ENCODE measurements around the gene BPIFB3. TPM values are rescaled to one million over a fixed set of nuclear protein-coding genes. Genes with fewer than 3 reads are reported as not detected.

The BPIFB3 gene
- total and polyA plus RNA-seq, 2 of the 13 experiments (the other 11 are each of a cell fraction or from before 2014, with no cell fraction given) = 0.09 TPM; not detected in 1

DNA sequence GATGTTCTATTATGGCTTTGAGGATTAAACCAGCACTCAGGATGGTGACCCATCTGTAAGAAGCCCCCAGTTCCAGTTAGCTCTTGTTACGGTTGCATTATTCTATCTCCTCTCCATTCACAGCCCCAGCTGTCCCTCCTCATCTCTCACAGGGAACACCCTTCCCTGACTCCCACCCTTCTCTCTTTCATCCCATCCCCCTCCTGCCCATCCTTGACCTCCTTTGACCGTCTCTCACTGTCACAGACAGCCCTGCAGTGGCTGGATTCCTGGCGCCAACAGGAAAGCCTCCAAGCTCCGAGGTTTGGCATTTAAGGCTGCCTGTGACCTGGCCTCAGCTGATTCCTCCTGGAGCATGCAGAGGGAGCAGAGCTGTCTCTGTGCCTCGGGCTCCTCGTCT, 21.6 kb downstream of the BPIFB3 start:
- Histone ChIP-seq H3K9me3 (ENCODE audit: low read length) (no peaks in the 10 kb centered on the region), H3K27ac (ENCODE audit: extremely low read length, insufficient read depth, low read length) (no peak overlapping the region), H3K9ac (ENCODE audit: insufficient read depth, low read depth, low read length) (no peak overlapping the region), H3K4me3 (replicated peaks in 1 of 3; ENCODE audit: insufficient read depth in 1 of 3, low read depth in 2 of 3, low read length in 3 of 3) (no peak overlapping the region), H2AFZ (ENCODE audit: low read length) (no peak overlapping the region), H3K27me3 (ENCODE audit: control insufficient read depth in 1 of 2, insufficient read depth in 2 of 2, low read length in 2 of 2) (peaks cover 2 to 25% of the 10 kb centered on the region in 2 experiments; a peak in 4 of 5 replicates), H3K79me2 (ENCODE audit: insufficient read depth, low read length) (no peaks in the 10 kb centered on the region), H3K4me1 (ENCODE audit: insufficient read depth, low read length) (no peaks in the 10 kb centered on the region), H3K36me3 (replicated peaks in 1 of 2; ENCODE audit: control insufficient read depth in 1 of 2, insufficient read depth in 2 of 2, low read length in 2 of 2) (no peaks in the 10 kb centered on the region), H3K4me2 (ENCODE audit: low read depth, low read length) (no peak overlapping the region), H4K20me1 (ENCODE audit: insufficient read depth, low read length) (no peaks in the 10 kb centered on the region)
- TF ChIP-seq, protein P1, sequence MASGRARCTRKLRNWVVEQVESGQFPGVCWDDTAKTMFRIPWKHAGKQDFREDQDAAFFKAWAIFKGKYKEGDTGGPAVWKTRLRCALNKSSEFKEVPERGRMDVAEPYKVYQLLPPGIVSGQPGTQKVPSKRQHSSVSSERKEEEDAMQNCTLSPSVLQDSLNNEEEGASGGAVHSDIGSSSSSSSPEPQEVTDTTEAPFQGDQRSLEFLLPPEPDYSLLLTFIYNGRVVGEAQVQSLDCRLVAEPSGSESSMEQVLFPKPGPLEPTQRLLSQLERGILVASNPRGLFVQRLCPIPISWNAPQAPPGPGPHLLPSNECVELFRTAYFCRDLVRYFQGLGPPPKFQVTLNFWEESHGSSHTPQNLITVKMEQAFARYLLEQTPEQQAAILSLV (CRISPR knock-in tag; IDR thresholded peaks at IDR 0.05; ENCODE audit: borderline replicate concordance) = no peak
- TF ChIP-seq NCOA5 (CRISPR knock-in tag; IDR thresholded peaks at IDR 0.05) (no peak), IRF2 (CRISPR knock-in tag; IDR thresholded peaks at IDR 0.05) (no peak), ZFP36L2 (CRISPR knock-in tag; IDR thresholded peaks at IDR 0.05) (no peak), ZSCAN30 (CRISPR knock-in tag; IDR thresholded peaks at IDR 0.05) (no peak), CC2D1A (CRISPR knock-in tag; IDR thresholded peaks at IDR 0.05) (no peak), ZNF616 (CRISPR knock-in tag; IDR thresholded peaks at IDR 0.05; ENCODE audit: low read depth) (no peak), ZNF605 (CRISPR knock-in tag; IDR thresholded peaks at IDR 0.05) (no peak), TCF7L2 (IDR thresholded peaks at IDR 0.05; ENCODE audit: low read depth, low read length) (no peak), ZNF761 (CRISPR knock-in tag; conservative IDR thresholded peaks at IDR 0.05) (no peak), SOX13 (IDR thresholded peaks at IDR 0.05) (no peak), SOX13 (CRISPR knock-in tag; conservative IDR thresholded peaks at IDR 0.05 in 1 of 2, IDR thresholded peaks at IDR 0.05 in 1 of 2) (no peak)
- TF ChIP-seq, protein P2, sequence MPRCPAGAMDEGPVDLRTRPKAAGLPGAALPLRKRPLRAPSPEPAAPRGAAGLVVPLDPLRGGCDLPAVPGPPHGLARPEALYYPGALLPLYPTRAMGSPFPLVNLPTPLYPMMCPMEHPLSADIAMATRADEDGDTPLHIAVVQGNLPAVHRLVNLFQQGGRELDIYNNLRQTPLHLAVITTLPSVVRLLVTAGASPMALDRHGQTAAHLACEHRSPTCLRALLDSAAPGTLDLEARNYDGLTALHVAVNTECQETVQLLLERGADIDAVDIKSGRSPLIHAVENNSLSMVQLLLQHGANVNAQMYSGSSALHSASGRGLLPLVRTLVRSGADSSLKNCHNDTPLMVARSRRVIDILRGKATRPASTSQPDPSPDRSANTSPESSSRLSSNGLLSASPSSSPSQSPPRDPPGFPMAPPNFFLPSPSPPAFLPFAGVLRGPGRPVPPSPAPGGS (CRISPR knock-in tag; IDR thresholded peaks at IDR 0.05) = no peak
- TF ChIP-seq, protein P3, sequence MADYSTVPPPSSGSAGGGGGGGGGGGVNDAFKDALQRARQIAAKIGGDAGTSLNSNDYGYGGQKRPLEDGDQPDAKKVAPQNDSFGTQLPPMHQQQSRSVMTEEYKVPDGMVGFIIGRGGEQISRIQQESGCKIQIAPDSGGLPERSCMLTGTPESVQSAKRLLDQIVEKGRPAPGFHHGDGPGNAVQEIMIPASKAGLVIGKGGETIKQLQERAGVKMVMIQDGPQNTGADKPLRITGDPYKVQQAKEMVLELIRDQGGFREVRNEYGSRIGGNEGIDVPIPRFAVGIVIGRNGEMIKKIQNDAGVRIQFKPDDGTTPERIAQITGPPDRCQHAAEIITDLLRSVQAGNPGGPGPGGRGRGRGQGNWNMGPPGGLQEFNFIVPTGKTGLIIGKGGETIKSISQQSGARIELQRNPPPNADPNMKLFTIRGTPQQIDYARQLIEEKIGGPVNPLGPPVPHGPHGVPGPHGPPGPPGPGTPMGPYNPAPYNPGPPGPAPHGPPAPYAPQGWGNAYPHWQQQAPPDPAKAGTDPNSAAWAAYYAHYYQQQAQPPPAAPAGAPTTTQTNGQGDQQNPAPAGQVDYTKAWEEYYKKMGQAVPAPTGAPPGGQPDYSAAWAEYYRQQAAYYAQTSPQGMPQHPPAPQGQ (CRISPR knock-in tag; IDR thresholded peaks at IDR 0.05; ENCODE audit: borderline replicate concordance) = no peak
- TF ChIP-seq, protein P4, sequence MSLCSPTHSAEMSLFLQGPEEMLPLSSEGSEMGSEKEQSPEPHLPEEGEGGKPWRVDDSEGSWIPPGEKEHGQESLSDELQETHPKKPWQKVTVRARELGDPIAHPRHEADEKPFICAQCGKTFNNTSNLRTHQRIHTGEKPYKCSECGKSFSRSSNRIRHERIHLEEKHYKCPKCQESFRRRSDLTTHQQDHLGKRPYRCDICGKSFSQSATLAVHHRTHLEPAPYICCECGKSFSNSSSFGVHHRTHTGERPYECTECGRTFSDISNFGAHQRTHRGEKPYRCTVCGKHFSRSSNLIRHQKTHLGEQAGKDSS (CRISPR knock-in tag; IDR thresholded peaks at IDR 0.05; ENCODE audit: borderline replicate concordance, low read depth) = no peak
- TF ChIP-seq, protein P5, sequence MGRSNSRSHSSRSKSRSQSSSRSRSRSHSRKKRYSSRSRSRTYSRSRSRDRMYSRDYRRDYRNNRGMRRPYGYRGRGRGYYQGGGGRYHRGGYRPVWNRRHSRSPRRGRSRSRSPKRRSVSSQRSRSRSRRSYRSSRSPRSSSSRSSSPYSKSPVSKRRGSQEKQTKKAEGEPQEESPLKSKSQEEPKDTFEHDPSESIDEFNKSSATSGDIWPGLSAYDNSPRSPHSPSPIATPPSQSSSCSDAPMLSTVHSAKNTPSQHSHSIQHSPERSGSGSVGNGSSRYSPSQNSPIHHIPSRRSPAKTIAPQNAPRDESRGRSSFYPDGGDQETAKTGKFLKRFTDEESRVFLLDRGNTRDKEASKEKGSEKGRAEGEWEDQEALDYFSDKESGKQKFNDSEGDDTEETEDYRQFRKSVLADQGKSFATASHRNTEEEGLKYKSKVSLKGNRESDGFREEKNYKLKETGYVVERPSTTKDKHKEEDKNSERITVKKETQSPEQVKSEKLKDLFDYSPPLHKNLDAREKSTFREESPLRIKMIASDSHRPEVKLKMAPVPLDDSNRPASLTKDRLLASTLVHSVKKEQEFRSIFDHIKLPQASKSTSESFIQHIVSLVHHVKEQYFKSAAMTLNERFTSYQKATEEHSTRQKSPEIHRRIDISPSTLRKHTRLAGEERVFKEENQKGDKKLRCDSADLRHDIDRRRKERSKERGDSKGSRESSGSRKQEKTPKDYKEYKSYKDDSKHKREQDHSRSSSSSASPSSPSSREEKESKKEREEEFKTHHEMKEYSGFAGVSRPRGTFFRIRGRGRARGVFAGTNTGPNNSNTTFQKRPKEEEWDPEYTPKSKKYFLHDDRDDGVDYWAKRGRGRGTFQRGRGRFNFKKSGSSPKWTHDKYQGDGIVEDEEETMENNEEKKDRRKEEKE (IDR thresholded peaks at IDR 0.05) = no peak
- POLR2A ChIA-PET = no interaction called here
- CTCF ChIA-PET (ENCODE audit: low intra/inter-chr PET ratio, low total read pairs) = no interaction called here
- in situ Hi-C loops (cut with HindIII; ENCODE audit: extremely low pct_ligation_motif_present, low pct_unique_long_range_greater_than_20kb) = no loop called here
- WGBS (ENCODE audit: low lambda C conversion rate) = 16% methylated on average over 6 of the region's 6 CpGs
- DNase-seq (ENCODE audit: low spot score) (no peak), FAIRE-seq (no peak), ATAC-seq (no peak)
- intact Hi-C loops (cut with micrococcal nuclease; ENCODE audit: unreplicated experiment) = loop anchor here (5.0 kb wide), 1 partner anchor 173 kb away; no protein-coding TSS in a partner anchor
- BruUV-seq (replicated peaks) = no TSS peak
